SK-N-SH (cell line): ENCODE data around the gene SLC25A21. TPM values are rescaled to one million over a fixed set of nuclear protein-coding genes. Genes with fewer than 3 reads are reported as not detected.

ENCODE experiments used
- CTCF ChIA-PET: fragments of 300-600, 350-600 bp; formaldehyde crosslinking; extraction: SDS; loops from one replicate; lab custom pipeline; 2021; lab: Yijun Ruan, JAX
- POLR2A ChIA-PET: fragments of 350-600 bp; sonication (Branson Sonifier 250); formaldehyde crosslinking; extraction: SDS; loops from one replicate; lab custom pipeline; 2020; ENCODE audit warnings: antibody characterized with exemption, inconsistent platforms; lab: Yijun Ruan, JAX
- DNase-seq: peaks from one replicate; pipeline ENCODE4 v3.0.0; 2012
- H2AFZ ChIP-seq: fragments of 200-600 bp; sonication (generic); 2 replicates; pipeline ENCODE4 v1.8.1; 2016; ENCODE audit warnings: antibody characterized with exemption, mild to moderate bottlenecking, low read depth
- H3F3A ChIP-seq: fragments of 200-600 bp; sonication (generic); replicated peaks from 2 replicates; pipeline ENCODE3; 2016; ENCODE audit warnings: antibody characterized with exemption, mild to moderate bottlenecking; ENCODE audit not compliant: insufficient read depth
- H3K27ac ChIP-seq, 2 experiments: fragments of 200-500 bp in 1 of 2; fragments of 200-600 bp in 1 of 2; sonication (Bioruptor generic) in 1 of 2; sonication (generic), shearing (Covaris generic) in 1 of 2; 2 replicates each; pipeline versions ENCODE4 v1.5.1 to v1.6.1; 2014 to 2016; ENCODE audit warnings: low read depth in 2 of 2, inconsistent platforms in 1 of 2, low read length in 1 of 2, mild to moderate bottlenecking in 1 of 2, mixed read lengths in 1 of 2
- H3K27me3 ChIP-seq: fragments of 200-600 bp; sonication (generic), shearing (Covaris generic); 2 replicates; pipeline ENCODE4 v1.6.1; 2016; ENCODE audit warnings: mixed run types; ENCODE audit not compliant: insufficient read depth
- H3K36me3 ChIP-seq, 2 experiments: fragments of 200-500 bp in 1 of 2; fragments of 200-600 bp in 1 of 2; sonication (Bioruptor generic) in 1 of 2; sonication (generic) in 1 of 2; replicated peaks in 1 of 2; 2 replicates each; pipeline versions ENCODE3 to v1.5.1; 2014 to 2016; ENCODE audit warnings: low read length in 1 of 2, mild to moderate bottlenecking in 1 of 2; ENCODE audit not compliant: insufficient read depth in 2 of 2, control insufficient read depth in 1 of 2
- H3K4me1 ChIP-seq, 2 experiments: fragments of 200-500 bp in 1 of 2; fragments of 200-600 bp in 1 of 2; sonication (Bioruptor generic) in 1 of 2; sonication (generic), shearing (Covaris generic) in 1 of 2; 2 replicates each; pipeline versions ENCODE4 v1.5.1 to v1.6.1; 2014 to 2016; ENCODE audit warnings: low read depth in 1 of 2, low read length in 1 of 2, mixed run types in 1 of 2; ENCODE audit not compliant: insufficient read depth in 2 of 2, control insufficient read depth in 1 of 2
- H3K4me2 ChIP-seq: fragments of 200-600 bp; sonication (generic), shearing (Covaris generic); 2 replicates; pipeline ENCODE4 v1.6.1; 2017; ENCODE audit warnings: mixed run types
- H3K4me3 ChIP-seq, 2 experiments: fragments of 200-500 bp in 1 of 2; fragments of 200-600 bp in 1 of 2; sonication (Bioruptor generic) in 1 of 2; sonication (generic), shearing (Covaris generic) in 1 of 2; 2 replicates each; pipeline versions ENCODE4 v1.5.1 to v1.8.1; 2014 to 2016; ENCODE audit warnings: low read depth in 2 of 2, inconsistent platforms in 1 of 2, low read length in 1 of 2, mild to moderate bottlenecking in 1 of 2, mixed read lengths in 1 of 2, moderate library complexity in 1 of 2
- H3K79me2 ChIP-seq: fragments of 200-600 bp; sonication (generic); 2 replicates; pipeline ENCODE4 v1.8.1; 2017; ENCODE audit warnings: mild to moderate bottlenecking; ENCODE audit not compliant: insufficient read depth
- H3K9ac ChIP-seq: fragments of 200-600 bp; sonication (generic); 2 replicates; pipeline ENCODE4 v1.6.1; 2017; ENCODE audit warnings: mixed run types
- H3K9me2 ChIP-seq: fragments of 200-600 bp; sonication (generic); 2 replicates; pipeline ENCODE4 v1.6.1; 2017; ENCODE audit warnings: mixed run types
- H3K9me3 ChIP-seq: fragments of 200-600 bp; sonication (generic); 2 replicates; pipeline ENCODE4 v1.6.1; 2017; ENCODE audit warnings: mixed run types, mild to moderate bottlenecking, moderate library complexity
- H4K20me1 ChIP-seq: fragments of 200-600 bp; sonication (generic); 2 replicates; pipeline ENCODE4 v1.6.1; 2017; ENCODE audit warnings: mild to moderate bottlenecking, mixed run types; ENCODE audit not compliant: insufficient read depth
- CHD2 ChIP-seq: fragments of 150-350 bp; IDR thresholded peaks from 2 replicates; pipeline ENCODE4 v1.6.1; 2018; ENCODE audit warnings: low read length; ENCODE audit not compliant: partially characterized antibody
- EP300 ChIP-seq, 2 experiments: IDR thresholded peaks; 2 replicates each; pipeline versions ENCODE4 v1.4.0 to v1.6.1; 2012; ENCODE audit warnings: borderline replicate concordance in 1 of 2, low read depth in 1 of 2, low read length in 1 of 2
- EZH2phosphoT487 ChIP-seq: fragments of 200-600 bp; sonication (generic); IDR thresholded peaks from 2 replicates; pipeline ENCODE4 v1.6.1; 2017; ENCODE audit warnings: low read depth, mixed run types, mild to moderate bottlenecking, antibody characterized with exemption, moderate library complexity, borderline replicate concordance
- FOXJ3 ChIP-seq: sonication (generic); formaldehyde crosslinking; IDR thresholded peaks from 2 replicates; pipeline ENCODE4 v1.5.1; 2020; ENCODE audit warnings: mild to moderate bottlenecking, missing genetic modification reagents
- JUND ChIP-seq: IDR thresholded peaks from 2 replicates; pipeline ENCODE4 v1.4.0; 2012
- NRF1 ChIP-seq: IDR thresholded peaks from 2 replicates; pipeline ENCODE4 v1.6.1; 2012; ENCODE audit warnings: low read depth, mild to moderate bottlenecking, low read length
- POLR2AphosphoS5 ChIP-seq: IDR thresholded peaks from 2 replicates; pipeline ENCODE4 v1.6.1; 2012; ENCODE audit warnings: low read depth, low read length
- RCOR1 ChIP-seq: fragments of 150-350 bp; IDR thresholded peaks from 2 replicates; pipeline ENCODE4 v1.6.1; 2017; ENCODE audit warnings: antibody characterized with exemption, low read length
- RFX5 ChIP-seq: IDR thresholded peaks from 2 replicates; pipeline ENCODE4 v1.6.1; 2012; ENCODE audit warnings: mild to moderate bottlenecking, improper control_type of control experiment, low read length
- RXRA ChIP-seq: IDR thresholded peaks from 2 replicates; pipeline ENCODE4 v1.4.0; 2012; ENCODE audit warnings: low read depth, mild to moderate bottlenecking, borderline replicate concordance
- WGBS: methylation state at CpG from one replicate; pipeline ENCODE4 v1.1.6; 2017; ENCODE audit warnings: low lambda C conversion rate; 5-methylcytosine and 5-hydroxymethylcytosine counted together
- polyA plus RNA-seq, 3 experiments: library from polyadenylated mRNA; depleted of rRNA; stranded (reverse); fragments of >200 nt; gene quantifications; 2 replicates each; pipeline ENCODE4 v1.2.3, GENCODE V29; 2012
- TF ChIP-seq, protein P1 (sequence below): IDR thresholded peaks from 2 replicates; pipeline ENCODE4; 2012
- TF ChIP-seq, protein P2 (sequence below): fragments of 200-600 bp; sonication (generic); IDR thresholded peaks from 2 replicates; pipeline ENCODE4 v1.6.1; 2017; ENCODE audit warnings: antibody characterized with exemption, mild to moderate bottlenecking, moderate library complexity
- TF ChIP-seq, protein P3 (sequence below): IDR thresholded peaks from 2 replicates; pipeline ENCODE4 v1.4.0; 2012; ENCODE audit warnings: low read depth, borderline replicate concordance
- TF ChIP-seq, protein P4 (sequence below): IDR thresholded peaks from 2 replicates; pipeline ENCODE4 v1.4.0; 2012; ENCODE audit warnings: low read depth
- TF ChIP-seq, protein P5 (sequence below): IDR thresholded peaks from 2 replicates; pipeline ENCODE4 v1.4.0; 2012; ENCODE audit warnings: low read depth, borderline replicate concordance
- TF ChIP-seq, protein P6 (sequence below): IDR thresholded peaks from 2 replicates; pipeline ENCODE4 v1.6.1; 2012; ENCODE audit warnings: mild to moderate bottlenecking, low read depth, low read length, moderate library complexity

Gene SLC25A21
- polyA plus RNA-seq, 1 of the 3 experiments (the other 2 are of a cell fraction) = not detected

DNA sequence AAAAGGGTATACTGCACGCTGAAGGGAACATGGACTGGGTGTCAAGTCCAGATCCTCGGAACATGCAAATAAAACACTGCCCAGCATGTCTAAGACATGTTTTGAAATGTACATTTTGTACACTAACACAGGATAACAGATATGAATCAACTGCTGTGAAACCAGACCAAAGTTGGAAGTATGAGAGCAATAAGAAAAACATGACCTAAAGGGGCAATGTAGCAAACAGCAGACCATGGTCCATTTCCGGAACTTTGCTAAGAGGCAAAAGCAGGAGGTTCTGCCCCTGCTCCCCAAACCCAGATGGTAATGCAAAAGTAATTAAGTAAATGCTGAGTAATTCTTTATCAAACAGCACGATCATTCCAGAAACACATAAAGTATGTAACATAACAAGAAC is 125.2 kb downstream of the SLC25A21 start:
- DNase-seq = no peak
- H3K27ac ChIP-seq = no peak overlapping the region
- CTCF ChIA-PET = no interaction called here
- H3K4me2 ChIP-seq = no peak overlapping the region
- TF ChIP-seq, protein P1, sequence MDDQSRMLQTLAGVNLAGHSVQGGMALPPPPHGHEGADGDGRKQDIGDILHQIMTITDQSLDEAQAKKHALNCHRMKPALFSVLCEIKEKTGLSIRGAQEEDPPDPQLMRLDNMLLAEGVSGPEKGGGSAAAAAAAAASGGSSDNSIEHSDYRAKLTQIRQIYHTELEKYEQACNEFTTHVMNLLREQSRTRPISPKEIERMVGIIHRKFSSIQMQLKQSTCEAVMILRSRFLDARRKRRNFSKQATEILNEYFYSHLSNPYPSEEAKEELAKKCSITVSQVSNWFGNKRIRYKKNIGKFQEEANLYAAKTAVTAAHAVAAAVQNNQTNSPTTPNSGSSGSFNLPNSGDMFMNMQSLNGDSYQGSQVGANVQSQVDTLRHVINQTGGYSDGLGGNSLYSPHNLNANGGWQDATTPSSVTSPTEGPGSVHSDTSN = no peak
- TF ChIP-seq, all 33 proteins: peak for 0
- Histone ChIP-seq H3K79me2 (no peaks in the 10 kb centered on the region), H3F3A (no peaks in the 10 kb centered on the region), H4K20me1 (no peaks in the 10 kb centered on the region), H3K4me1 (no peaks in the 10 kb centered on the region), H3K4me3 (no peak overlapping the region), H3K9me3 (no peaks in the 10 kb centered on the region), H2AFZ (no peak overlapping the region), H3K9me2 (no peaks in the 10 kb centered on the region), H3K36me3 (no peaks in the 10 kb centered on the region), H3K27me3 (no peaks in the 10 kb centered on the region), H3K9ac (no peak overlapping the region)
- 31% methylated on average over 4 of the region's 4 CpGs for WGBS
- POLR2A ChIA-PET = no interaction called here

DNA sequence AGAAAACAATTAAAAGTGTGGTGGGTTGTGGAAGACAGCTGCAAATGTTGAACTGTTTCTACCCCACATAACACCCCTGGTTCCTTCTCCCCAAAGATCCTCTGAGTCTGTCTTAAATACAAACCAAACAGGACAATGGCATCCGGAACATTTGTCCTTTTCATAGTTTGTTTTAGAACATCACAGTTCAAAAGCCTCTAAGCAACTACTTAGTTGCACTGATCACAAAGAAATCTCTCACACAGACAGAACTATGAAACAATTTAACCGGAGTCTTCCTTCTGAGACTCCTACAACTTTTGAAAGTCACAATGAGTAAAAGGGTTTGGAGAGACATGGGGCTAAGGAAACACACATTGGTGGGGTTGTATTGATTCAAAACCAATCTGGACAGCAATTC is 125.6 kb downstream of the SLC25A21 start:
- ChIA-PET POLR2A (no interaction called here), CTCF (no interaction called here)
- Histone ChIP-seq H3K9me3 (no peaks in the 10 kb centered on the region), H3K4me3 (no peak overlapping the region), H3K27me3 (no peaks in the 10 kb centered on the region), H3K79me2 (no peaks in the 10 kb centered on the region), H2AFZ (no peak overlapping the region), H3K9ac (no peak overlapping the region), H3K4me1 (no peaks in the 10 kb centered on the region), H3K4me2 (no peak overlapping the region), H3K36me3 (no peaks in the 10 kb centered on the region), H3F3A (no peaks in the 10 kb centered on the region), H3K27ac (no peak overlapping the region), H4K20me1 (no peaks in the 10 kb centered on the region), H3K9me2 (no peaks in the 10 kb centered on the region)
- DNase-seq = no peak
- WGBS = 9% methylated on average over 2 of the region's 2 CpGs
- no peak for TF ChIP-seq NRF1
- TF ChIP-seq, protein P2, sequence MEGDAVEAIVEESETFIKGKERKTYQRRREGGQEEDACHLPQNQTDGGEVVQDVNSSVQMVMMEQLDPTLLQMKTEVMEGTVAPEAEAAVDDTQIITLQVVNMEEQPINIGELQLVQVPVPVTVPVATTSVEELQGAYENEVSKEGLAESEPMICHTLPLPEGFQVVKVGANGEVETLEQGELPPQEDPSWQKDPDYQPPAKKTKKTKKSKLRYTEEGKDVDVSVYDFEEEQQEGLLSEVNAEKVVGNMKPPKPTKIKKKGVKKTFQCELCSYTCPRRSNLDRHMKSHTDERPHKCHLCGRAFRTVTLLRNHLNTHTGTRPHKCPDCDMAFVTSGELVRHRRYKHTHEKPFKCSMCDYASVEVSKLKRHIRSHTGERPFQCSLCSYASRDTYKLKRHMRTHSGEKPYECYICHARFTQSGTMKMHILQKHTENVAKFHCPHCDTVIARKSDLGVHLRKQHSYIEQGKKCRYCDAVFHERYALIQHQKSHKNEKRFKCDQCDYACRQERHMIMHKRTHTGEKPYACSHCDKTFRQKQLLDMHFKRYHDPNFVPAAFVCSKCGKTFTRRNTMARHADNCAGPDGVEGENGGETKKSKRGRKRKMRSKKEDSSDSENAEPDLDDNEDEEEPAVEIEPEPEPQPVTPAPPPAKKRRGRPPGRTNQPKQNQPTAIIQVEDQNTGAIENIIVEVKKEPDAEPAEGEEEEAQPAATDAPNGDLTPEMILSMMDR = no peak
- TF ChIP-seq POLR2AphosphoS5 = no peak
- TF ChIP-seq EZH2phosphoT487 = no peak
- TF ChIP-seq, protein P3, sequence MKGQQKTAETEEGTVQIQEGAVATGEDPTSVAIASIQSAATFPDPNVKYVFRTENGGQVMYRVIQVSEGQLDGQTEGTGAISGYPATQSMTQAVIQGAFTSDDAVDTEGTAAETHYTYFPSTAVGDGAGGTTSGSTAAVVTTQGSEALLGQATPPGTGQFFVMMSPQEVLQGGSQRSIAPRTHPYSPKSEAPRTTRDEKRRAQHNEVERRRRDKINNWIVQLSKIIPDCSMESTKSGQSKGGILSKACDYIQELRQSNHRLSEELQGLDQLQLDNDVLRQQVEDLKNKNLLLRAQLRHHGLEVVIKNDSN = no peak
- TF ChIP-seq, protein P4, sequence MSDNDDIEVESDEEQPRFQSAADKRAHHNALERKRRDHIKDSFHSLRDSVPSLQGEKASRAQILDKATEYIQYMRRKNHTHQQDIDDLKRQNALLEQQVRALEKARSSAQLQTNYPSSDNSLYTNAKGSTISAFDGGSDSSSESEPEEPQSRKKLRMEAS = no peak
- no peak for TF ChIP-seq CHD2
- TF ChIP-seq, protein P1 = no peak
- TF ChIP-seq FOXJ3 (CRISPR knock-in tag) = no peak
- TF ChIP-seq JUND = no peak
- no peak for TF ChIP-seq RFX5
- no peak for TF ChIP-seq EP300 (IDR thresholded peaks at IDR 0.05; ENCODE audit: borderline replicate concordance in 1 of 2, low read depth in 1 of 2, low read length in 1 of 2)
- TF ChIP-seq, protein P5, sequence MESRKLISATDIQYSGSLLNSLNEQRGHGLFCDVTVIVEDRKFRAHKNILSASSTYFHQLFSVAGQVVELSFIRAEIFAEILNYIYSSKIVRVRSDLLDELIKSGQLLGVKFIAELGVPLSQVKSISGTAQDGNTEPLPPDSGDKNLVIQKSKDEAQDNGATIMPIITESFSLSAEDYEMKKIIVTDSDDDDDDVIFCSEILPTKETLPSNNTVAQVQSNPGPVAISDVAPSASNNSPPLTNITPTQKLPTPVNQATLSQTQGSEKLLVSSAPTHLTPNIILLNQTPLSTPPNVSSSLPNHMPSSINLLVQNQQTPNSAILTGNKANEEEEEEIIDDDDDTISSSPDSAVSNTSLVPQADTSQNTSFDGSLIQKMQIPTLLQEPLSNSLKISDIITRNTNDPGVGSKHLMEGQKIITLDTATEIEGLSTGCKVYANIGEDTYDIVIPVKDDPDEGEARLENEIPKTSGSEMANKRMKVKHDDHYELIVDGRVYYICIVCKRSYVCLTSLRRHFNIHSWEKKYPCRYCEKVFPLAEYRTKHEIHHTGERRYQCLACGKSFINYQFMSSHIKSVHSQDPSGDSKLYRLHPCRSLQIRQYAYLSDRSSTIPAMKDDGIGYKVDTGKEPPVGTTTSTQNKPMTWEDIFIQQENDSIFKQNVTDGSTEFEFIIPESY = no peak
- no peak for TF ChIP-seq RCOR1
- TF ChIP-seq RXRA = no peak
- TF ChIP-seq, protein P6, sequence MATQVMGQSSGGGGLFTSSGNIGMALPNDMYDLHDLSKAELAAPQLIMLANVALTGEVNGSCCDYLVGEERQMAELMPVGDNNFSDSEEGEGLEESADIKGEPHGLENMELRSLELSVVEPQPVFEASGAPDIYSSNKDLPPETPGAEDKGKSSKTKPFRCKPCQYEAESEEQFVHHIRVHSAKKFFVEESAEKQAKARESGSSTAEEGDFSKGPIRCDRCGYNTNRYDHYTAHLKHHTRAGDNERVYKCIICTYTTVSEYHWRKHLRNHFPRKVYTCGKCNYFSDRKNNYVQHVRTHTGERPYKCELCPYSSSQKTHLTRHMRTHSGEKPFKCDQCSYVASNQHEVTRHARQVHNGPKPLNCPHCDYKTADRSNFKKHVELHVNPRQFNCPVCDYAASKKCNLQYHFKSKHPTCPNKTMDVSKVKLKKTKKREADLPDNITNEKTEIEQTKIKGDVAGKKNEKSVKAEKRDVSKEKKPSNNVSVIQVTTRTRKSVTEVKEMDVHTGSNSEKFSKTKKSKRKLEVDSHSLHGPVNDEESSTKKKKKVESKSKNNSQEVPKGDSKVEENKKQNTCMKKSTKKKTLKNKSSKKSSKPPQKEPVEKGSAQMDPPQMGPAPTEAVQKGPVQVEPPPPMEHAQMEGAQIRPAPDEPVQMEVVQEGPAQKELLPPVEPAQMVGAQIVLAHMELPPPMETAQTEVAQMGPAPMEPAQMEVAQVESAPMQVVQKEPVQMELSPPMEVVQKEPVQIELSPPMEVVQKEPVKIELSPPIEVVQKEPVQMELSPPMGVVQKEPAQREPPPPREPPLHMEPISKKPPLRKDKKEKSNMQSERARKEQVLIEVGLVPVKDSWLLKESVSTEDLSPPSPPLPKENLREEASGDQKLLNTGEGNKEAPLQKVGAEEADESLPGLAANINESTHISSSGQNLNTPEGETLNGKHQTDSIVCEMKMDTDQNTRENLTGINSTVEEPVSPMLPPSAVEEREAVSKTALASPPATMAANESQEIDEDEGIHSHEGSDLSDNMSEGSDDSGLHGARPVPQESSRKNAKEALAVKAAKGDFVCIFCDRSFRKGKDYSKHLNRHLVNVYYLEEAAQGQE = no peak
